ENCODE data around the gene ATXN1. TPM values are rescaled to one million over a fixed set of nuclear protein-coding genes. Genes with fewer than 3 reads are reported as not detected.
"Not testable (repeated sequence)": the region's sequence is repeated elsewhere in the genome, so short reads cannot be mapped to it uniquely, and the experiment has no call there.

The ATXN1 gene
- total RNA-seq, 5 donors from 2014 or later (not counting 1 experiment from before 2014, with no cell fraction given), result 65.1 to 101 (median 77.5) TPM

GRCh38 chr6:16623029-16623653 lies 138.1 kb downstream of the ATXN1 start:
- Mint-ChIP-seq H3K4me3 (no peak overlapping the region), H3K27ac (peak overlapping the region in 1 of 2 donors; percentile 66), H3K27me3 (no peaks in the 10 kb centered on the region), H3K9me3 (no peaks in the 10 kb centered on the region), H3K4me1 (peaks cover 28 to 62% (median 49%) of the 10 kb centered on the region in 3 donors), H3K36me3 (peaks cover 13% of the 10 kb centered on the region)
- Histone ChIP-seq H3K9me3 (no peaks in the 10 kb centered on the region), H3K4me3 (ENCODE audit: control insufficient read depth in 1 of 2, extremely low read depth in 1 of 2, low read length in 1 of 2) (no peak overlapping the region), H3K4me1 (ENCODE audit: control insufficient read depth in 1 of 2, extremely low read depth in 1 of 2, insufficient read depth in 2 of 2, low read length in 2 of 2) (peaks cover 0 to 20% of the 10 kb centered on the region in 2 experiments), H3K36me3 (ENCODE audit: control insufficient read depth in 2 of 2, extremely low read depth in 1 of 2, insufficient read depth in 1 of 2, low read length in 1 of 2) (no peaks in the 10 kb centered on the region), H3K27ac (ENCODE audit: low read length) (no peak overlapping the region), H3K27me3 (replicated peaks in 1 of 2; ENCODE audit: control insufficient read depth in 2 of 2, extremely low read depth in 1 of 2, insufficient read depth in 2 of 2, low read length in 1 of 2) (no peaks in the 10 kb centered on the region)
- 100% methylated on average over 2 of the region's 3 CpGs for WGBS (ENCODE audit: insufficient coverage)
- POLR2A ChIA-PET, result interaction anchor here in 1 of 2 donors (0.6 kb wide), 1 partner anchor 1374 kb away, joined by 3 read pairs; no protein-coding TSS in a partner anchor
- CTCF ChIA-PET, result no interaction called here
- ATAC-seq (replicated peaks in 1 of 4) (no peak), DNase-seq (no peak)

- Mint-ChIP-seq H3K9me3 (no peaks in the 10 kb centered on the region), H3K4me3 (no peak overlapping the region), H3K27ac (peak overlapping the region; percentile 62 to 76), H3K27me3 (no peaks in the 10 kb centered on the region), H3K4me1 (peaks cover 28 to 64% (median 49%) of the 10 kb centered on the region in 3 donors), H3K36me3 (peaks cover 11% of the 10 kb centered on the region)
- Histone ChIP-seq H3K27ac (ENCODE audit: low read length) (peak overlapping the region; percentile 54), H3K4me1 (ENCODE audit: control insufficient read depth in 1 of 2, extremely low read depth in 1 of 2, insufficient read depth in 2 of 2, low read length in 2 of 2) (peaks cover 0 to 20% of the 10 kb centered on the region in 2 experiments), H3K36me3 (ENCODE audit: control insufficient read depth in 2 of 2, extremely low read depth in 1 of 2, insufficient read depth in 1 of 2, low read length in 1 of 2) (no peaks in the 10 kb centered on the region), H3K4me3 (ENCODE audit: control insufficient read depth in 1 of 2, extremely low read depth in 1 of 2, low read length in 1 of 2) (no peak overlapping the region), H3K27me3 (replicated peaks in 1 of 2; ENCODE audit: control insufficient read depth in 2 of 2, extremely low read depth in 1 of 2, insufficient read depth in 2 of 2, low read length in 1 of 2) (no peaks in the 10 kb centered on the region), H3K9me3 (no peaks in the 10 kb centered on the region)
- WGBS (ENCODE audit: insufficient coverage), result 71% methylated on average over 2 of the region's 5 CpGs
- ATAC-seq (replicated peaks in 1 of 4) (no peak), DNase-seq (no peak)
- ChIA-PET POLR2A (interaction anchor here in 1 of 2 donors (0.7 kb wide), 1 partner anchor 40 kb away, joined by 6 read pairs; no protein-coding TSS in a partner anchor), CTCF (interaction anchor here in 1 of 2 donors (0.6 to 1.0 kb wide), 4 partner anchors 9 to 299 kb away, joined by 3 to 4 read pairs (median 4); no protein-coding TSS in a partner anchor)
Measured at GRCh38 chr6:16622193-16622592, 139.1 kb downstream of the ATXN1 start.

- Mint-ChIP-seq H3K36me3 (peaks cover 11% of the 10 kb centered on the region), H3K4me1 (peaks cover 28 to 63% (median 49%) of the 10 kb centered on the region in 3 donors), H3K27ac (peak overlapping the region; percentile 66), H3K9me3 (no peaks in the 10 kb centered on the region), H3K4me3 (no peak overlapping the region), H3K27me3 (no peaks in the 10 kb centered on the region)
- no peak overlapping the region for H3K27ac ChIP-seq (ENCODE audit: low read length)
- H3K4me1 ChIP-seq (ENCODE audit: control insufficient read depth in 1 of 2, extremely low read depth in 1 of 2, insufficient read depth in 2 of 2, low read length in 2 of 2), result peaks cover 0 to 20% of the 10 kb centered on the region in 2 experiments
- no peaks in the 10 kb centered on the region for H3K9me3 ChIP-seq
- WGBS (ENCODE audit: insufficient coverage), result 76% methylated on average over 3 of the region's 6 CpGs
- no peak overlapping the region for H3K4me3 ChIP-seq (ENCODE audit: control insufficient read depth in 1 of 2, extremely low read depth in 1 of 2, low read length in 1 of 2)
- H3K36me3 ChIP-seq (ENCODE audit: control insufficient read depth in 2 of 2, extremely low read depth in 1 of 2, insufficient read depth in 1 of 2, low read length in 1 of 2), result no peaks in the 10 kb centered on the region
- CTCF ChIA-PET, result no interaction called here
- no peaks in the 10 kb centered on the region for H3K27me3 ChIP-seq (replicated peaks in 1 of 2; ENCODE audit: control insufficient read depth in 2 of 2, extremely low read depth in 1 of 2, insufficient read depth in 2 of 2, low read length in 1 of 2)
- ATAC-seq (replicated peaks in 1 of 4) (no peak), DNase-seq (peak in 1 of 35 experiments; percentile 28)
- POLR2A ChIA-PET, result no interaction called here
Measured at GRCh38 chr6:16621002-16621401, 140.3 kb downstream of the ATXN1 start.

GRCh38 chr6:16619777-16620176 lies 141.5 kb downstream of the ATXN1 start:
- WGBS (ENCODE audit: insufficient coverage), result no CpG with 5 or more reads among the region's 2 CpGs
- ATAC-seq (replicated peaks in 1 of 4) (peak in 2 of 4 experiments; percentile 36 to 38), DNase-seq (peak in 2 of 35 experiments; percentile 4 to 47)
- H3K9me3 ChIP-seq, result no peaks in the 10 kb centered on the region
- H3K4me1 ChIP-seq (ENCODE audit: control insufficient read depth in 1 of 2, extremely low read depth in 1 of 2, insufficient read depth in 2 of 2, low read length in 2 of 2), result peaks cover 0 to 20% of the 10 kb centered on the region in 2 experiments
- Mint-ChIP-seq H3K4me3 (no peak overlapping the region), H3K27me3 (no peaks in the 10 kb centered on the region), H3K36me3 (peaks cover 11% of the 10 kb centered on the region), H3K9me3 (no peaks in the 10 kb centered on the region), H3K27ac (peak overlapping the region; percentile 78 to 85), H3K4me1 (peaks cover 28 to 58% (median 46%) of the 10 kb centered on the region in 3 donors)
- peak overlapping the region; percentile 49 for H3K27ac ChIP-seq (ENCODE audit: low read length)
- H3K27me3 ChIP-seq (replicated peaks in 1 of 2; ENCODE audit: control insufficient read depth in 2 of 2, extremely low read depth in 1 of 2, insufficient read depth in 2 of 2, low read length in 1 of 2), result no peaks in the 10 kb centered on the region
- no peaks in the 10 kb centered on the region for H3K36me3 ChIP-seq (ENCODE audit: control insufficient read depth in 2 of 2, extremely low read depth in 1 of 2, insufficient read depth in 1 of 2, low read length in 1 of 2)
- no peak overlapping the region for H3K4me3 ChIP-seq (ENCODE audit: control insufficient read depth in 1 of 2, extremely low read depth in 1 of 2, low read length in 1 of 2)
- ChIA-PET CTCF (interaction anchor here (0.5 to 1.2 kb wide), 5 partner anchors 70 to 1067 kb away, joined by 3 to 4 read pairs (median 3); no protein-coding TSS in a partner anchor), POLR2A (interaction anchor here (0.6 to 0.8 kb wide), 6 partner anchors 8 to 199 kb away, joined by 3 to 7 read pairs (median 3); no protein-coding TSS in a partner anchor)

GRCh38 chr6:16618962-16619361 lies 142.3 kb downstream of the ATXN1 start:
- ChIA-PET POLR2A (no interaction called here), CTCF (no interaction called here)
- Mint-ChIP-seq H3K9me3 (no peaks in the 10 kb centered on the region), H3K4me1 (peaks cover 28 to 56% (median 44%) of the 10 kb centered on the region in 3 donors), H3K36me3 (peaks cover 11% of the 10 kb centered on the region), H3K4me3 (no peak overlapping the region), H3K27ac (peak overlapping the region; percentile 78 to 85), H3K27me3 (no peaks in the 10 kb centered on the region)
- Histone ChIP-seq H3K27ac (ENCODE audit: low read length) (no peak overlapping the region), H3K4me3 (ENCODE audit: control insufficient read depth in 1 of 2, extremely low read depth in 1 of 2, low read length in 1 of 2) (no peak overlapping the region), H3K36me3 (ENCODE audit: control insufficient read depth in 2 of 2, extremely low read depth in 1 of 2, insufficient read depth in 1 of 2, low read length in 1 of 2) (no peaks in the 10 kb centered on the region), H3K27me3 (replicated peaks in 1 of 2; ENCODE audit: control insufficient read depth in 2 of 2, extremely low read depth in 1 of 2, insufficient read depth in 2 of 2, low read length in 1 of 2) (no peaks in the 10 kb centered on the region), H3K9me3 (no peaks in the 10 kb centered on the region), H3K4me1 (ENCODE audit: control insufficient read depth in 1 of 2, extremely low read depth in 1 of 2, insufficient read depth in 2 of 2, low read length in 2 of 2) (peaks cover 0 to 20% of the 10 kb centered on the region in 2 experiments)
- ATAC-seq (replicated peaks in 1 of 4) (no peak), DNase-seq (no peak)
- WGBS (ENCODE audit: insufficient coverage), result no CpG with 5 or more reads among the region's 2 CpGs

GRCh38 chr6:16615215-16615614 lies 146.0 kb downstream of the ATXN1 start:
- H3K27ac ChIP-seq (ENCODE audit: low read length); H3K27me3 ChIP-seq (replicated peaks in 1 of 2; ENCODE audit: control insufficient read depth in 2 of 2, extremely low read depth in 1 of 2, insufficient read depth in 2 of 2, low read length in 1 of 2); H3K27me3 Mint-ChIP-seq; CTCF ChIA-PET; H3K27ac Mint-ChIP-seq; DNase-seq; POLR2A ChIA-PET; H3K9me3 ChIP-seq; H3K4me3 Mint-ChIP-seq; ATAC-seq (replicated peaks in 1 of 4); H3K36me3 ChIP-seq (ENCODE audit: control insufficient read depth in 2 of 2, extremely low read depth in 1 of 2, insufficient read depth in 1 of 2, low read length in 1 of 2); H3K9me3 Mint-ChIP-seq; H3K4me3 ChIP-seq (ENCODE audit: control insufficient read depth in 1 of 2, extremely low read depth in 1 of 2, low read length in 1 of 2); H3K4me1 ChIP-seq (ENCODE audit: control insufficient read depth in 1 of 2, extremely low read depth in 1 of 2, insufficient read depth in 2 of 2, low read length in 2 of 2): not testable (repeated sequence)
- no CpG with 5 or more reads among the region's 6 CpGs for WGBS (ENCODE audit: insufficient coverage)
- Mint-ChIP-seq H3K36me3 (peaks cover 12% of the 10 kb centered on the region), H3K4me1 (peaks cover 7 to 20% (median 14%) of the 10 kb centered on the region in 3 donors)
